GM19395 (cell line): ENCODE results near the gene PRKCA.
"Not testable (repeated sequence)": the region's sequence is repeated elsewhere in the genome, so short reads cannot be mapped to it uniquely, and the experiment has no call there.

Experiments used
- ATAC-seq: cut with Tn5 transposase; IDR thresholded peaks from one replicate; pipeline ENCODE4 v1.9.1; 2021; ENCODE audit warnings: mild to moderate bottlenecking, moderate library complexity; ENCODE audit not compliant: unreplicated experiment

PRKCA gene

DNA sequence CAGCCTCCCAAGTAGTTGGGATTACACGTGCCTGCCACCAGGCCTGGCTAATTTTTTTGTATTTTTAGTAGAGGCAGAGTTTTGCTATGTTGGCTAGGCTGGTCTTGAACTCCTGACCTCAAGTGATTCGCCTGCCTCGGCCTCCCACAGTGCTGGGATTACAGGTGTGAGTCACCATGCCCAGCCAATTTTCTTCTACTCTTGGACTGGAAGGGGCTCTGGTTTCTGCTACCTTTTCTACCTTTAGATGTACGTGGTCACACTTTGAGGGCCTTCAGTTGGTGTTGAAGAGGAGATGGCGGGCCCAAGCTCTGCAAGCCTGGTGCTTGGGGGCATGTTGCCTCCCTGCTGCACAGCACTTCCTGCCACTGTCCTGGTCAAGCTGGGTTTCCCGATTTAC lies 173.6 kb downstream of the PRKCA start:
- no peak for ATAC-seq

DNA sequence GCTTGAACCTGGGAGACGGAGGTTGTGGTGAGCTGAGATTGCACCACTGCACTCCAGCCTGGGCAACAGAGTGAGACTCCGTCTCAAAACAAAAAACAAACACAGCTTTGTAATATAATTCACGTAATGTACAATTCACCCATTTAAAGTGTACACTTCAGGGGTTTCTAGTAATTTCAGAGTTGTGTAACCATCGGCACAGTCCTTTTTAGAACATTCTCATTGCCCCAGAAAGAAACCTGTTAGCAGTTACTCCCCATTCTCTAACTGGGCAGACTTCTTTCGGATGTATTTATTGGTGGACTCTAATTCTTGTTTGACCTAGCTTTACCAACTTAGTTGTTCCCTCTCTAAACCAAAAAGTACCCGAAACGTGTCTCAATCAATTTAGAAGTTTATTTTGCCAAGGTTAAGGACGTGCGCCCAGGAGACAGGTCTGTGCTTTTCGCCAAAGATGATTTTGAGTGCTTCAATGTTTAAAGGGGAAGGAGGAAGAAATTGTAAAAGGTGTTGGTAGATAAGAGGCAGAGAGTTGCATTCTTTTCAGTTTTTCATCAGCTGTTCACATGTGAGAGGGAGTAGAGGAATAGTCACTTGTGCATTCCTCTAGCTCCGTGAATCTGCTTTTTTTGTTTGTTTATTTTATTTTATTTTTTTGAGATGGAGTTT lies 175.3 kb downstream of the PRKCA start:
- no peak for ATAC-seq

DNA sequence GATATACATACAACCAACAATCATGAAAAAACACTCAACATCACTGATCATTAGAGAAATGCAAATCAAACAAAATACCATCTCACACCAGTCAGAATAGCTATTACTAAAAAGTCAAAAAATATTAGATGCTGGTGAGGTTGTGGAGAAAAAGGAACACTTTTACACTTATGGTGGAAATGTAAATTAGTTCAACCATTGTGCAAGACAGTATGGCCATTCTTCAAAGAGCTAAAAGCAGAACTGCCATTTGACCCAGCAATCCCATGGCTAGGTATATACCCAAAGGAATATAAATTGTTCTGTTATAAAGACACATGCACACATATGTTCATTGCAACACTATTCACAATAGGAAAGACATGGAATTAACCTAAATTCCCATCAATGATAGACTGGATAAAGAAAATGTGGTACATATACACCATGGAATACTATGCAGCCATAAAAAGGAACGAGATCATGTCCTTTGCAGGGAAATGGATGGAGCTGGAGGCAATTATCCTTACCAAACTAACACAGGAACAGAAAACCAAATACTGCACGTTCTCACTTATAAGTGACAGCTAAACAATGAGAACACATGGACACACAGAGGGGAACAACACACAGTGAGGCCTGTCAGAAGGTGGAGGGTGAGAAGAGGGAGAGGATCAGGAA lies 176.9 kb downstream of the PRKCA start:
- not testable (repeated sequence) for ATAC-seq

DNA sequence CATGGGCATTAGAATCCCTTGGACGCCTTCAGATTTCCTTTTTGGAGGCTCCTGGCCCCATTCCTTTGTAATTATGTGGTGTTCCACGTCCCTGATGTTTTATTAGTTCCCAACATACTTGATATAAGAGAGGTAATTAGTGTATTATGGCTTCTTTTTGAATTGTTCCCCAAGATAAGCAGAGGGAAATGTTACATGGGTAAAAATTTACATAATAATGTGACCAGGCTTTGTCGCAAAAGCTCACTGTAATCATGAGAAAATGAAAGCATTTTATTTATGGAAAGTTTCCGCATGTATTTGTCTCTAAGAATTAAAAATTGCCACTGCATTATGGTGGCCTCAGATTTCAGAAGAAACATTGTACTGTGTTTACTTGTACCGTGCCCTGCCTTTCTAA lies 177.8 kb downstream of the PRKCA start:
- ATAC-seq = no peak

DNA sequence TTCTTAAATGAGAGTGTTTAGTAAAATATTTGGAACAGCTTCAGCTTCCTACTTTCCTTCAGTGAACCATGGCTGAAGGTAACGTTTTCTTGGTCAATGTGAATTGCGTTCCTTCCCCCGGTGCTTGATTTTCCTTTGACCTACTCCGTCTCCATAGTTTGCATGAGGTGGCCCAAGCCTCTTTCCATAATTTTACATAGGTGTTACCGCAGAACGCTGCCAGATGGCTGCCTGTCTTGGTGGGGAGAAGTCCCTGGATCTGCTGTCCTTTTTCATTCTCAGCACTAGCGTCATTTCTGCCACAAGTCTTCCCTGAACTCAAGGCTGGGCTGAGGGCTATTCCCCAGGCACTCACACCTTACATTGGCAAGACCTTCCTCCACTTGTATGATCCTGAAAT lies 178.4 kb downstream of the PRKCA start:
- no peak for ATAC-seq

DNA sequence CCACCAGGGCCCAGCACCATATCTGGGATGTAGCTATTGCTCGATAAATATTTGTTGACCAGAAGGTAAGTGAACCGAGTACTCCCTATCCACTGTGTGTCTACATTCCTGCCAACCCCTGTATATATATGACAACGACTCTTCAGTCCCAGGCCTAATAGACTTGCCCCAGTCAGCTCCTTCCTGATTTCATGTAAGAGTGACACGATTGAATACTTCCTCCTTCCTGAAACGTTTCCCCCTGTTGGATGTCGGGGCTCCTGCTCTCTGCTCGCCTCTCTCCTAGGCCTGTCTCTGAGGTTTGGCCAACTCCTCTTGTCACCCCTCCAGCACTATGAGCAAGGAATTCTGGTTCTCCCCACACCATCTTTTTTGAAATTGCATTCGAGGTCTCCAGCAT lies 178.9 kb downstream of the PRKCA start:
- ATAC-seq = no peak

DNA sequence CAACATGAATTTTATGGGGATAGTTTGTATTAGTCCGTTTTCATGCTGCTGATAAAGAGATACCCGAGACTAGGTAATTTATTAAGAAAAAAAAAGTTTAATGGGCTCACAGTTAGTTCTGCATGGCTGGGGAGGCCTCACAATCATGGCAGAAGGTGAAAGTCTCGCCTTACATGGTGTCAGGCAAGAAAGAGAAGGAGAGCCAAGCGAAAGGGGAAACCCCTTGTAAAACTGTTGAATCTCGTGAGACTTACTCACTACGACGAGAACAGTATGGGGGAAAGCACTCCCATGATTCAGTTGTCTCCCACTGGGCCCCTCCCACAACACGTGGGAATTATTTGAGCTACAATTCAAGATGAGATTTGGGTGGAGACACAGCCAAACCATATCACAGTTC lies 181.5 kb downstream of the PRKCA start:
- ATAC-seq = no peak

DNA sequence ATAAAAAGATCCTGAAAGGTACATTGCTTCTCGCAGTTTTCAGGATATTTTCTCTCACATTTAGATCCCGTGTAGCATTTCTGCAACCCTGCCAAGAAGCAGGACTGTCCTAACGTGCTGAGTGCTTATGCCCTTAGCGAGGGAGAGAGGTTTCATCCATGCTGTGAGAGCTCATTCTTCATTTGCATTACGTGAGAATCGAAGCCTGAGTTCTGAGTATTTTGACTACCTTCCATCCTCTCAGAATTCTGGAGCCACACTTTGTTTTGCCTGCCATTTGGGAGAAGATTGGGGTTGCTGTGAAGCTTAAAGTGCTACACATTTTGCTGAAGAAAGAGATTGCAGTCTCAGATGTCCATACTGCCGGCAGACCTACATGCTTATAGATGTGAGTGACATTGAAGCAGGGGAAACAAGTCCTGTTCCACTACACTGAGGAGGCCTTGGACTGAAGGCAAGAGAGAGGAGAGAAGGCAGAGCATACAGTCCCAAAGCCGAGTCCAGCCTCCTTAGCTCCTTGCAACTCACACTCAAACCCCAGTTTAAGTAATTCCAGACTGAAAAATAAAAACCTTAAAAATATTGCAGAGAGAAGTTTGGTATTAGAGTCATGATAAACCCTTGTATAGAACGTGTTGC lies 183.0 kb downstream of the PRKCA start:
- no peak for ATAC-seq

DNA sequence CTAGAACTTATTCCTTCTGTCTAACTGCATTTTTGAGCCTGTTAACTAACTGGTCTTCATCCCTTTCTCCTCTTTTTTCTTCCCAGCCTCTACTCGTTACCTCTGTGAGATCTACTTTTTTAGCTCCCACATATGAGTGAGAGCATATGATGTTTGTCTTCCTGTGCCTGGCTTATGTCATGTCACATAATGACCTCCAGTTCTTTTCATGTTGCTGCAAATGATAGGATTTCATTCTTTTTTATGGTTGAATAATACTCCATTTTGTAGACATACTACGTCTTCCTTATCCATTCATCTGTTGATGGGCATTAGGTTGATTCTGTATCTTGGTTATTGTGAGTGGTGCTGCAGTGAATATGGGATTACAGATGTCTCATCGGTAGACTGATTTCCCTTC lies 184.7 kb downstream of the PRKCA start:
- ATAC-seq = no peak

DNA sequence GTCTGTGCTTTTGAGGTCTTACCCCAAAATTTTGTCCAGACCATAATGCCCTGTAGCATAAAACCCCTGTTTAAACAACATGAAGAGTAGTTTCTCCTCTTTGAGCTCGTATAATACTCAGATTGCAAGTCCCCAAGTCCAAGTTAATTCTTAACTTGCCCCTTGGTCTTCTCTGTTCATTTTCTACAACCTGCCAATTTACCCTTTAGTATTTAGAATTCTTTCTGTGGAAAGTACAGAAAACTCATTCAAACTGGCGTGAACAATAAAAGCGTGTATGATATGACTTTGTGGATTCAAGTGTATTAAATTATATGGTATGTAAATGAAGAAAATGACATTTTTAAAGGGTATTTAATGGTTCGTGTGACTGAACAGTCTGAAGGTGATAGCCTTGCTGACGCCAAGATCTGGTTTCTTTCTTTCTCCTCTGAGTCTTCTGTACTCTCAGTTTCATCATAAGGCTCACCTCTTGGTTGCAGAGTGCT lies 185.6 kb downstream of the PRKCA start:
- ATAC-seq = no peak

DNA sequence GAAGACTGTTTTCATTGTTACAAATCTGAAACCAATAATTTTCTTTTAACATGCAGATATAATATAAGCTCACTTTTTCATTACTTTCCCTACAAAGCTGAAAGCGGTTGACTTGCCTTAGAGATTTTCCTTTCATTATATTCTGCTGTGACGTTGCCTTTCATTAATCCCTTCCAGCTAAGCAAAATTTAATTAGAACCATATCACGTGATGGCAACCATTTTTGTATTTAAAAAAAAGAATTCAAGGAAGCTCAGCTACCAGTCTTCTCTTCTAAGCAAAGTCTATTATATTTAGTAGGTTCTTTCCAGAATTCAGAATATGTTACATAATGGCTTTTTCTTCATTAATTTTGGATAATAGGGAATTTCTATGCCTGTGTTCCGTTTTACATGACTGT lies 186.5 kb downstream of the PRKCA start:
- ATAC-seq = no peak

DNA sequence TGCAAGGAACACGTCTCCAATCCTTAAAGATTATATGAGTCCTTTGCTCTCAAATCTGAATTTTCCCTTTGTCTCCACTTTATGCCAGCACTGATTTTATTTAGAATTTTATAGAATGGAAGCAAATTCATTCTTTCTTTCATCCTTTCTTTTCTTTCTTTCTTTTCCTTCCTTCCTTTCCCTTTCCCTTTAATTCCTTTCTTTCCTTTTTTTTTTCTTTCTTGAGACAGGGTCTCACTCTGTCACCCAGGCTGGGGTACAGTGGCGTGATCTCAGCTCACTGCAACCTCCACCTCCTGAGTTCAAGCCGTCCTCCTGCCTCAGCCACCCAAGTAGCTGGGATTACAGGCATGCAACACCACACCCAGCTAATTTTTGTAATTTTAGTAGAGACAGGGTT lies 187.2 kb downstream of the PRKCA start:
- not testable (repeated sequence) for ATAC-seq

DNA sequence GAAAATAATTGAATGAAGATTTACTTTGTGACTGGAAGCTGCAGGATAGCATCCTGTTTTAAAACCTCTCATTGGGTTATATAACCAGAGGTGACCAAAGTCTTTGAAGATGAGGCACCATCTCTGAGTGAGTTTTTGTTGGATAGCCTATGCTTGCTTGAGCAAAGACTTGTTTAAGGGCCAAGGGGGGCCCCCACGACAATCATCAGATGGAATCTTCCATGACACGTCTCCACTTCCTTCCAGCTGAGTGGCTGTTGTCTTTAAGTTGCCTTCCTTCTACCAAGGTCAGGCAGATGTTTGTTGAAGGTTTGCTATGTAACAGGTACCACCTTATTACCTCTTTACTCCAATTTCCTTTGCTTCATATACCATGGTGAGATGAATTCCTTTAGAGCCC lies 188.8 kb downstream of the PRKCA start:
- ATAC-seq = no peak

DNA sequence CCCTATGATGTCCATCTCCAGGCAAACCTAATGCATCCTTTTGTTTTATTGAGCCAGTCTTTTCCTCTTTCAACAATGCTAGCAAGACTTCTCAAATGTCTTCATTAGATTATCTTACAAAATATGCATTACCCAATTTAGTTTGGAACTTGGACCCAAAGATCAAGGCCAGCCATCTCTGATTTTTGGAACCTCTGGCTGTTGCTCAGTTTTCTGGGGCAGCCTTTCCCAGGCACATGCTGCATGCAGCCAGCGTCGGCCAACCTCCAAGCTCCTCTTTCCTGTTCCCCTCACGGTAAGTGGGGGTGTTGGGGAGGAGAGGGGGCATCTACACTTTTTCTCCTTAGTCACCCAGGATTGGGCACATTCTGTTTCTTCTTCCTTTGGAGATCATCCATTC lies 189.3 kb downstream of the PRKCA start:
- no peak for ATAC-seq

DNA sequence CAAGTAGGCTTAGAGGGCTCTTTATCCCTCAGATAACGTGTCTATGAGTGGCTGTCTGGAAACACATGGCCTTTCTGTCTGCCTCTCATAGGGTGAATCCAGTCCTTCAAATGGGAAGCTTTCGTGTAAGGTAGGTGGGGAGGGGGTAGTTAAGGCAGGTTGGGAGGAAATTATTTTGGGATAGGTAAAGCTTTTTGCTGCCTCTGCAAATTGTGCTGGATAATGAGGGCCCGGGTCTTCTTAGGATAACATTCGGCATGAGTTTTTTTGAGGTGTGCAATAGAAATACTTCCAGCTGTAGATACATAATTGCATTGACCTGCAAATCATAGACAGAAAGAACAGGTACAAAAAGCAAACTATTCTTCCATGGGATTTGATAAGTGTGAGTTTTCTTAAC lies 189.7 kb downstream of the PRKCA start:
- no peak for ATAC-seq

DNA sequence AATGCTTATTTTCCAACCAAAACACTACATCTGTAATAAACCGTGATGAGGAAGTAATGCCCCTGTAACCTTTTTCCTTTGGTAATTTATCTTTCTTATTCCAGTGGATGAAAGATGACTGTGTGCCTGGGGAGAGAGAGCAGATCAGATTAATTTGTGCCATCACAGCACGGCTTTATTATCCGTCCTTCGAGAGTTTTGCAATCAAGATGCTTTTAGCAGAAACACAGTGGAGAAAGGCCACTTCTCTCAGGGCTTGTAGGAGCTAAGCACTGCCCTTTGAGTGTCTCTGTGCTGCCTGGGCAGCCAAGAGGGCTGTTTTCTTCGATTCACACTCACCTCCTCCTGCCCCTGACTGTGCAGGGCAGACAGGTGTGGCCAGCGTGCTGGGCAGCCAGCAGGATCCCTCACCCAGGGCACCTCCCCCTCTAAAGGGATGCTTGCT lies 190.2 kb downstream of the PRKCA start:
- ATAC-seq = no peak

DNA sequence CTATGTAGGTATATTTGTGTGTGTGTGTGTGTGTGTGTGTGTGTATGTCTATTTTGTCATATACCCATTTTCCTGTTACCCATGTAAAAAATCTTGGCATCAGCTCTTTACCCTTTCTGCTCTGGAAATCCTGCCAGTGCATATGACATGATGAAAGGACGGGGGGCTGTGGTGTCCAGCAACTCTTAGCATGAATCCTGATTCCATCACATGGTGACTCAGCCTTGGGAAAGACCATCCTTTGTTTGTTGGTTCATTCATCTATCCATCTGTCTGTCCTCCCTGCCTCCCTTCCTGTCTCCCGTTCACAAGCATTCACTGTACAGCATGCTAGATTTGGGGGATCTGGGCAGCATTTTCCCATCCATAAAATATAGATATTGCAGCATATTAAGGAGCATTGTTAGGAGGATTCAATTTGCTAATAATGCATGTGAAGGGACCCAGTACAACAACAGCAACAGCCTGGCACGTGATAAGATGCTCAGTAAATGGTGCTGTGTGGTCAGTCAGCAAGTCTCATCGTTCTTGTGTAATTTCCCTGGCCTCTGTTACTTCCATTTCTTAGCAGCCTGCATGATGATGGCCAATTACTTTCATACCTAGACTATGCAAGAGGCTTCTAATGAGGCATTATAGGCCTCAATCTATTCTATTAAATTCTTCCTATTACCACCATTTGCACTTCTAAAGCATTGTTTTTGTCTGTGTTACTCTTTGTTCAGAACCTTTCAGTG lies 191.0 kb downstream of the PRKCA start:
- ATAC-seq = no peak

DNA sequence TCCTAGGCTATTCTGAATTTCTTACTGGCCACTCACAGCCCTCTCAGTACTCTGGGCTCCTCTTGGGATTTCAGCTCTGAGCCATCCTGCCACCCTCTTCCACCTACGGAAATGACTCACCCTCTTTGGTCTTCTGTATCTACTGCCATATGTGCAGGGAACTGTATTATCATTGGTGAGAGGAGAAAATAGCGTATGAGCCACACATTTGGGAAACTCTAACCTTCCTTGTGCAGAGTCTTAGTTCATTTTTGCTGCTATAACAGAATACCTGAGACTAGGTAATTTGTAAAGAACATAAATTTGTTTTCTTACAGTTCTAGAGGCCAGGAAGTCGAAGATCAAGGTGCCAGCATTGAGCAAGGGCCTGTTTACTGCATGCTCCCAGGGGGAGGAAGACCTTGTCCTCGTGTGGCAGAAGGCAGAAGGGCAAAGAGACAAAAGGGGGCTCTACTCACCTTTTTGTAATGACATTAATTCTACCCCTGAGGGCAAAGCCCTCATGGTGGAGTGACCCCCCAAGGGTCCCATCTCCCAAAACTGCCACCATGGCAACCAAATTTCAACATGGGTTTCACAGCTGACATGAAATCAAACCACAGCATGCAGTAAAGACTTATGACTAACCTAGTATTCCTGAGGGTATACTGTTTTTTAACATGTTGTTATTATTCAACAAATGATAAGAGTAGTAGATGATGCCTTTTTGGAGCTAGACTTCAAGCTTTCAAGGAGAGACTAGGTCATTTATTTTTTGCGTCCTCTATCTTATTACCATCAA lies 191.8 kb downstream of the PRKCA start:
- no peak for ATAC-seq

DNA sequence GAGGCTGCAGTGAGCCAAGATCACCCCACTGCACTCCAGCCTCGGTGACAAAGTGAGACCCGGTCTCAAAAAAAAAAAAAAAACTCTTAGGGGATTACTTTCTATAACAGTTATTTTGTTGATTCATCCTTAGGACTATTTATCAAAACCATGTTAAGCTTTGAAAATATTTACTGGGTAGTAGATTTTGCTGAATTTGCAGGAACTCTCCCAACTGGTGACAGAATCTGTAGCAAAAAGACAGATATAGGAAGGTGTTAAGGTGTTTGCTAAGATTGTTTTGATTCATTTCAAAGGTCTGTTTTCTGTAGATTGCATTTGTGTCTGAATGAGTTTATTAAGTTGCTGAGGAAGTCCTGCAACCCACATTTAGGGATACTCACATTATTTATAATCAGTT lies 192.6 kb downstream of the PRKCA start:
- ATAC-seq = no peak

DNA sequence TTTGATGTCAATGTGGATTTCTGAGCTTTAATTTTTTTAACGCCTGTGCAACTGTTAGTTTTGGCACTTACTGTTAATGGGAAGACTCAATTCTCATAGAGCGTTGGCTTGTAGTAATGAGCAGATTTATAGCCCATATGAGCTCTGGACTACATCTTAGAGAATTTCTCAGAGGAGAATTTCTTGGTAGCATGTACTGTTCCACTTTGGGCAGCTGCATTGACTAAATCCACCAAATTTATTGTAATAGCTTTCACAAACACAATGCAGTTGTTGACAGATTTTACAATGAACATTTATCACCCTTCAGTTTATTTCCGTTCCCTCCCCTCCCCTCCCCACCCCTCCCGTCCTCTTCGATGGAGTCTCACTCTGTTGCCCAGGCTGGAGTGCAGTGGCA lies 193.9 kb downstream of the PRKCA start:
- ATAC-seq = no peak

DNA sequence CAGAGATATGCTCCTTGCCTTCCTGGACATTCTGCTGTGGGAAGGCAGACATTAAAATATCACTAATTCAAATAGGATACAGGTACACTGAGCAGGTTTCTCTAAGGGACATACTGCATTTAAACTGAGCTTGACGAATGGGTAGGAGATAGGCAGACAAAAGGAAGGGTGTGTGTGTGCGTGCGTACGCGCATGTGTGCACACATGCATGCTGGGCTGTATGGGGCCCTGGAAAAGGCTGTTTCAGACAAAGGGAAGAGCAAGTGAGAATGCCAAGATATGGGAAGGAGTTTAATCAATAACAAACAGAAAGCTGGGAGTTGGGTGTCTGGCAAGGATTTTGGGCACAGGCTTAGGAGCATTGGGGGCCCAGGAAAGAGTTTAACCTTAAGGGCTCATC lies 196.2 kb downstream of the PRKCA start:
- no peak for ATAC-seq
